Smooth muscle cell of the pulmonary artery (primary cell): Measurements from ENCODE around the gene DHX30. TPM values are rescaled to one million over a fixed set of nuclear protein-coding genes. Genes with fewer than 3 reads are reported as not detected.

Experiments
- total RNA-seq: library from RNA; depleted of rRNA; stranded (reverse); fragments of >200 nt; gene quantifications from 2 replicates; pipeline ENCODE4 v1.2.3, GENCODE V29; 2014

The DHX30 gene, protein sequence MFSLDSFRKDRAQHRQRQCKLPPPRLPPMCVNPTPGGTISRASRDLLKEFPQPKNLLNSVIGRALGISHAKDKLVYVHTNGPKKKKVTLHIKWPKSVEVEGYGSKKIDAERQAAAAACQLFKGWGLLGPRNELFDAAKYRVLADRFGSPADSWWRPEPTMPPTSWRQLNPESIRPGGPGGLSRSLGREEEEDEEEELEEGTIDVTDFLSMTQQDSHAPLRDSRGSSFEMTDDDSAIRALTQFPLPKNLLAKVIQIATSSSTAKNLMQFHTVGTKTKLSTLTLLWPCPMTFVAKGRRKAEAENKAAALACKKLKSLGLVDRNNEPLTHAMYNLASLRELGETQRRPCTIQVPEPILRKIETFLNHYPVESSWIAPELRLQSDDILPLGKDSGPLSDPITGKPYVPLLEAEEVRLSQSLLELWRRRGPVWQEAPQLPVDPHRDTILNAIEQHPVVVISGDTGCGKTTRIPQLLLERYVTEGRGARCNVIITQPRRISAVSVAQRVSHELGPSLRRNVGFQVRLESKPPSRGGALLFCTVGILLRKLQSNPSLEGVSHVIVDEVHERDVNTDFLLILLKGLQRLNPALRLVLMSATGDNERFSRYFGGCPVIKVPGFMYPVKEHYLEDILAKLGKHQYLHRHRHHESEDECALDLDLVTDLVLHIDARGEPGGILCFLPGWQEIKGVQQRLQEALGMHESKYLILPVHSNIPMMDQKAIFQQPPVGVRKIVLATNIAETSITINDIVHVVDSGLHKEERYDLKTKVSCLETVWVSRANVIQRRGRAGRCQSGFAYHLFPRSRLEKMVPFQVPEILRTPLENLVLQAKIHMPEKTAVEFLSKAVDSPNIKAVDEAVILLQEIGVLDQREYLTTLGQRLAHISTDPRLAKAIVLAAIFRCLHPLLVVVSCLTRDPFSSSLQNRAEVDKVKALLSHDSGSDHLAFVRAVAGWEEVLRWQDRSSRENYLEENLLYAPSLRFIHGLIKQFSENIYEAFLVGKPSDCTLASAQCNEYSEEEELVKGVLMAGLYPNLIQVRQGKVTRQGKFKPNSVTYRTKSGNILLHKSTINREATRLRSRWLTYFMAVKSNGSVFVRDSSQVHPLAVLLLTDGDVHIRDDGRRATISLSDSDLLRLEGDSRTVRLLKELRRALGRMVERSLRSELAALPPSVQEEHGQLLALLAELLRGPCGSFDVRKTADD
- 64.3 and 85.6 TPM in 2 replicates for total RNA-seq

DNA sequence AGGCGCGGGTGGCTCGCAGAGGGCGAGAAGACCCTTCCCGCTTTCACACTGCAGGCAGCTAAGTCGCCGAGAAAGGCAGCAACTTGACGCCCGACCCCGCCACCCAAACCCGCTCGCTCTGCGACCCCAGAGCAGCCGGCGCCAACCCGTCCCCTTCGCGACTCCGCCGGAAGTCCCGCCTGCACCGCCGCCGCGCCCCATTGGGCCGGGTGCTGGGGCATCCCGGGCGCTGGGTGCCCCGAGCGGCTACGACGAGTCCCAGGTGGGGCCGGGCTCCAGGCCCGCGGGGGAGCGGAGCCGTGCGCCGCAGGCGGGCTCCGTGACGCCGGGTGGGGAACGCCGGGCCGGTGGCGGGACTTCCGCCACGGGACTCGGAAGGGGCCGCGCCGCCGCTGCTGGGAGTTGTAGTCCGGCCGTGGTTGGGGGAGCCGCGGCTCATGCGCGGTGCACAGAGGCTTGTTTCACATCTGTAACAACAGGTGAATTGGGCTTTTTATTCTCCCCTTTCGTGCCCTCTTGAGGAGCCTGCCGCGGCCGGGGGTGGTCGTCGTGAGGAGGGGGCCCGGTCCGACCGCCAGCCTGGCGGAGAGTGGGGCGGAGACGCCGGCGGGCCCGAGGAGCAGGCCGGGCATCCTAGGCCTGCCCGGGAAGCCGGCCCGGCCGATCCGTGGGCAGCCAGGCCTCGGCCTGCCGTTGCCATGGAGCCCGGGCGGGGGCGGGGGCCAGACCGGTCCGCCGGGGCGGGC lies at the start of gene DHX30:
TSS of gene DHX30 (plus strand) at position 405 of the 746 bp plus-strand sequence. CDS start 7,546 bp downstream, outside the sequence.

DNA sequence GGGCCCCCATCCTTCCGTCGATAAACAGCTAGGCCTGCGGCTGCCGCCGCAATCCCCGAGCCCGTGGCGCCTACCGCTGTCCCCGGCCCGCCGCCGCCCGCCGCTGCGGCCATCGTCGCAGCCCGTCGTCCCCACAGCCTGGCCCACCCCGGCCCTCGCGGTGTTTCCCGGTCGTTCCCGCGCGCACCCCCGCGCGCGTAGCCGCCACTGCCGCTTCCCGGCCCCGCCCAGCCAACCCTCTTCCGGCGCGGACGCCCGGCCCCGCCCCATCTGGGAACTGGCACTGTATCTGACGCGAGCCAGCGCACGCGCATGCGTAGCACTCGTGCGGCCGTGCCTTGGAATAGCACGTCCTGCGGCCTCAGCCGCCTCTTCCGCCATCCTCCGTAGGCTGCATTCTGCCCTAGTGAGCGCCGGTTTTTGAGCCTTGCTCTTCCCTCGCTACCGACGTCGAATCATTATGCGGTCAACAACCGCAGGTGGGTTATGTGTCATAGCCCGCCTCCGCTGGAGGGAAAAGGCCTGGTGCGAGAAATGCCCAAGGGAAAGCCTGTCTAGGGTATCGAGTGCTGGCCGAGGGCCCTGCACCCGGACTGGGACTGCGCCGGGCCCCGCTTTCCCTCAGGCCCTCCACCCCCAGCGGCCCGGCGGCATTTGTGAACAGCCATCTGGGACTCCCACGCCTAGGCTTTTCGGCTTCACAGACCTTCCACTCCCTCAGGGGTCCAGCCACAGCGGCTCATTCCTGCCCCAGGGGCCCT lies 21.1 kb upstream of the DHX30 start, which contains the start of gene SMARCC1:
TSS of gene SMARCC1 (minus strand) at position 209 of the 761 bp plus-strand sequence. CDS start at position 113, 96 bp downstream.

Other genes starting within 250 kb of the DHX30 start
- 0.26 and 0.30 TPM in 2 replicates for gene CSPG5, start 224.3 kb upstream of the DHX30 start, total RNA-seq
- gene SMARCC1, start 21.2 kb upstream of the DHX30 start, total RNA-seq = 24.0 and 30.4 TPM in 2 replicates
- 171 and 178 TPM in 2 replicates for gene MAP4, start 213.3 kb downstream of the DHX30 start, total RNA-seq